LNCaP clone FGC (cell line): ENCODE measurements around the gene GJA10.
"Not testable (repeated sequence)": the region's sequence is repeated elsewhere in the genome, so short reads cannot be mapped to it uniquely, and the experiment has no call there.

Source experiments
- DNase-seq: peaks from one replicate; pipeline ENCODE4 v3.0.0-alpha.2; 2011; ENCODE audit warnings: low read depth
- H3K4me3 ChIP-seq: 2 replicates; pipeline ENCODE4 v1.5.1; 2011; ENCODE audit warnings: mild to moderate bottlenecking, low read depth, low read length, control low read depth
- CTCF ChIP-seq: IDR thresholded peaks from 2 replicates; pipeline ENCODE4 v1.5.1; 2012; ENCODE audit warnings: mild to moderate bottlenecking; ENCODE audit not compliant: control insufficient read depth, insufficient read depth; ENCODE audit errors: extremely low read depth

Gene GJA10

GRCh38 chr6:89895276-89895874 lies 1.1 kb downstream of the GJA10 start:
- no peak overlapping the region for H3K4me3 ChIP-seq
- TF ChIP-seq CTCF: no peak
- no peak for DNase-seq

- not testable (repeated sequence) for H3K4me3 ChIP-seq, DNase-seq
These were observed 16.0 kb downstream of the GJA10 start for GRCh38 chr6:89910001-89910901.

GRCh38 chr6:89910902-89911240 lies 16.6 kb downstream of the GJA10 start:
- H3K4me3 ChIP-seq: no peak overlapping the region
- no peak for TF ChIP-seq CTCF
- DNase-seq: no peak

GRCh38 chr6:89916136-89916920 lies 22.1 kb downstream of the GJA10 start:
- DNase-seq: no peak
- no peak for TF ChIP-seq CTCF

DNA sequence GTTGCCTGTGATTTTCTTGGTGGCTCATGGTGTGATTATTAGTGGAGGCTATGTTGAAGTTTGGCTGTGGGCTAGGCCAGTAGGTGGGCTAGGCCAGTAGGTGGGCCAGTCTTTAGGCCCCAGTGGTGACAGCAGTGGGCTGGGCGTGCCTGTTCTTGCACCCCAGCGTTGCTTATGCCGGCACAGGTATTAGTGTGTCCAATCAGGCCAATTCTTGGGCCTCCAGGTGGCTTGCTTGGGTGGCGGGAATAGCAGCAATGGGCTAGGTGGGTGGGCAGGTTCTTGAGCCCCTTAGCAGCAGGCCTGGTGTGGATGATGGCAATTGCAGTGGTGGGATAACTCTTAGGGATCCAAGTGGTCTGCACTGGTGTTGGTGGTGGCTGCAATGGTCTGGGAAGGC lies 22.9 kb downstream of the GJA10 start:
- DNase-seq: no peak
- TF ChIP-seq CTCF: no peak
- no peak overlapping the region for H3K4me3 ChIP-seq

More at GRCh38 chr6:89916136-89916920, 22.1 kb downstream of the GJA10 start:
- no peak overlapping the region for H3K4me3 ChIP-seq

DNA sequence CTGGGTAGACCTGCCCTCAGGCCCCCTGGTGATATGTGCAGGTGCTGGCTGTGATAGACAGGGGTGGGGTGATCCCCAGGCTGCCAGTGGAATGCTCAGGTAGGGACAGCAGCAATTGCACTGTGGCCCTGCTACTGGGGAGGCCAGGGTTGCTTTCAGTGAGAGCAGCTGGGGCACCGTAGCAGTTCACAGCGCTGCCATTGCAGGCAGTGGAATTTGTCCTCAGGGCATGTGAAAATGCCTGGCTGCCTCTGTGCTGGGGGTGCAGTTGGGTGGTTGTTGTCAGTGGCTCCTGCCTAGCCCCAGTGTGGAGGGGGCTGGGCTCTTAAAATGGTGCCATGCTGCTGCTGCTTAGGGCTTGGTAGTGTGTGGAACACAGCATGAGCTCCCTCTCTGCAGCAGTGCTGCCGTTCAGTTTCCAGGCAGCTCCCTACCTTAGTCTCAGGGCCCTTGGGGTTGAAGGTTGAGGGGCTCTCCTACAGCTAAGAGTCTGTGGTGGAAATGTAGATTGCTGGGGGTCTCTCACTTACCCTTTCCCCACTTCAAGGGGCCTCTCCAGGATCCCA lies 23.6 kb downstream of the GJA10 start:
- no peak for TF ChIP-seq CTCF
- no peak overlapping the region for H3K4me3 ChIP-seq
- no peak for DNase-seq

DNA sequence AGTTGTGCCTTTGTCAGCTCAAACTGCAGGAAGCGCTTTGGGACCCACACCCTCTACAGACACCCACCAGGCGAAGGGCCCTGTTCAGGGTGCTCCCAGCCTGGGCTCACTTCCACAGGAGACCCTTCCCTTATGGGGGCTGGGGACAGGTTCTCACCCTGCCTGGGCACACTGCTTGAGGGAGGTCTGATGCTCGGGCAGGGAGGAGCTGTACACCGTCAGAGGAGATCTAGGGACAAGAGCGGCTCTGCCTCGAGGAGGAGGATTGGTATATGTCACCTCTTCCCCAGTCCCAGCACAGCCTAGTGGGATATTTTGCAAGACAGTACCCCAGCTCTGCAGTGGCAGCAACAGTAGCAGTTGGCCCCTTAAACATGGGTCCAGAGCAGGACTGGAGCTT lies 26.9 kb downstream of the GJA10 start:
- no peak for DNase-seq
- no peak overlapping the region for H3K4me3 ChIP-seq
- TF ChIP-seq CTCF: no peak
